Body of pancreas (tissue), 4 donors: ENCODE results near the gene SLC4A3.

Source experiments
- CTCF ChIP-seq, 7 experiments: fragments of 450-650 bp in 4 of 7; fragments of 200-600 bp in 3 of 7; sonication (generic) in 3 of 7; IDR thresholded peaks; one replicate each; pipeline ENCODE4 v1.5.1; 2016 to 2019; ENCODE audit warnings: antibody characterized with exemption in 7 of 7
- POLR2A ChIP-seq, 3 donors: fragments of 450-650 bp; IDR thresholded peaks; one replicate each; pipeline ENCODE4 v1.6.1; 2016; ENCODE audit warnings: antibody characterized with exemption in 3 of 3, mild to moderate bottlenecking in 2 of 3

GRCh38 chr2:219607931-219608330 is 19.5 kb upstream of the SLC4A3 start:
- TF ChIP-seq CTCF (IDR thresholded peaks at IDR 0.05) (no peak), POLR2A (IDR thresholded peaks at IDR 0.05) (no peak)
